ENCODE data around the gene HS3ST1.

HS3ST1 gene

GRCh38 chr4:11367371-11367770 lies 61.3 kb downstream of the HS3ST1 start:
- peak; percentile 47 for DNase-seq (ENCODE audit: low read depth)
- no peak for TF ChIP-seq CTCF (IDR thresholded peaks at IDR 0.05; ENCODE audit: control insufficient read depth, extremely low read depth, insufficient read depth)
- H3K4me3 ChIP-seq (ENCODE audit: low read depth, low read length) = no peak overlapping the region

GRCh38 chr4:11366859-11367258 lies 61.8 kb downstream of the HS3ST1 start:
- no peak overlapping the region for H3K4me3 ChIP-seq (ENCODE audit: low read depth, low read length)
- no peak for DNase-seq (ENCODE audit: low read depth)
- TF ChIP-seq CTCF (IDR thresholded peaks at IDR 0.05; ENCODE audit: control insufficient read depth, extremely low read depth, insufficient read depth) = no peak

DNA sequence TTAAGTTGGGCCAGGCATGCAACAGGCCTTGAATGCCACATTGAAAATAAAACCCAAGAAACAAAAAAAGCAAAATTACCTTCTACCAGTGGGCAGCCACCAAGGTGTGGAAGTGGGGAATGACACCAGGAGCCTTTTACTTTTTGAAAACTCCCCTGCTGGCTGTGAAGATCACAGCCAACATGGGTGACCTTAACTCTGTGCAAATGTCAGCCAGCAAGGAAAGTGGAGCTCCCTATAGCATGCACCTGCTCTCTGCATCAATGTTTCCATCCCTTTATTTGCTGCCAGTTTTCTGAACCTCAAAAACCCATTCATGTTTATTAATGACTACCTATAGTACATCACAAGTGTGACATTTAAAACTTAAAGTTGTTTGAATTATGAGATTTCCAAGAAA lies 63.7 kb downstream of the HS3ST1 start:
- TF ChIP-seq CTCF (IDR thresholded peaks at IDR 0.05; ENCODE audit: control insufficient read depth, extremely low read depth, insufficient read depth) = no peak
- no peak for DNase-seq (ENCODE audit: low read depth)
- H3K4me3 ChIP-seq (ENCODE audit: low read depth, low read length) = no peak overlapping the region

- no peak for DNase-seq (ENCODE audit: low read depth)
- H3K4me3 ChIP-seq (ENCODE audit: low read depth, low read length) = no peak overlapping the region
Measured at GRCh38 chr4:11359591-11359990, 69.1 kb downstream of the HS3ST1 start.

GRCh38 chr4:11355226-11355625 lies 73.5 kb downstream of the HS3ST1 start:
- no peak for DNase-seq (ENCODE audit: low read depth)
- TF ChIP-seq CTCF (IDR thresholded peaks at IDR 0.05; ENCODE audit: control insufficient read depth, extremely low read depth, insufficient read depth) = no peak
- H3K4me3 ChIP-seq (ENCODE audit: low read depth, low read length) = no peak overlapping the region

More at GRCh38 chr4:11359591-11359990, 69.1 kb downstream of the HS3ST1 start:
- TF ChIP-seq CTCF (IDR thresholded peaks at IDR 0.05; ENCODE audit: control insufficient read depth, extremely low read depth, insufficient read depth) = no peak

GRCh38 chr4:11354531-11354930 lies 74.2 kb downstream of the HS3ST1 start:
- no peak for DNase-seq (ENCODE audit: low read depth)
- H3K4me3 ChIP-seq (ENCODE audit: low read depth, low read length) = no peak overlapping the region
- no peak for TF ChIP-seq CTCF (IDR thresholded peaks at IDR 0.05; ENCODE audit: control insufficient read depth, extremely low read depth, insufficient read depth)

DNA sequence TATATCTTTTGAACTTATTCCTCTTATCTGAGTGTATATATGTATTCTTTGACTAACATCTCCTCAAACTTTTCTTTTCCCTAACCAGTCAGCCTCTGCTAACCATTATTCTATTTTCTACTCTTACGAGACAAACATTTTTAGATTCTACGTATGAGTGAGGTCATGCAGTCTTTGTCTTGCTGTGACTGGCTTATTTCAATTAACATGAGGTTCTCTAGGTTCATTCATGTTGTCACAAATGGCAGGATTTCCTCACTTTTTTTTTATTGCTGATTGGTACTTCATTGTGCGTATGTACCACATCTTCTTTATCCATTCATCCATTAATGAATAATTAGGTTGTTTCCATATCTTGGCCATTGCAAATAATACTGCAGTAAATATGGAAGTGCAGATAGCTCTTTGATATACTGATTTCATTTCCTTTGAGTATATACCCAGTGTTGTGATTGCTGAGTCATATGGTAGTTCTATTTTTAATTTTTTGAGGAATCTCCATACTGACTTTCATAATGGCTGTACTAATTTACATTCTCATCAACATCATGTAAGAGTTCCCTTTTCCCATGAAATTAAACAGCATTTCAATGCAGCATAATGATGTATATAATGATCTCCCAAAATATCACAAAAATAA lies 80.1 kb downstream of the HS3ST1 start:
- DNase-seq (ENCODE audit: low read depth) = no peak
- TF ChIP-seq CTCF (IDR thresholded peaks at IDR 0.05; ENCODE audit: control insufficient read depth, extremely low read depth, insufficient read depth) = no peak

More for the DNA sequence above, 80.1 kb downstream of the HS3ST1 start:
- no peak overlapping the region for H3K4me3 ChIP-seq (ENCODE audit: low read depth, low read length)
